Mucosa of stomach (tissue), 1 donor: Measurements from ENCODE around the gene MMP8.

Experiments used
- H3K27me3 ChIP-seq: one replicate; pipeline ENCODE4 v1.7.0; 2013; ENCODE audit warnings: mild to moderate bottlenecking, low read length; ENCODE audit not compliant: control insufficient read depth, insufficient read depth
- H3K36me3 ChIP-seq: one replicate; pipeline ENCODE4 v1.7.0; 2013; ENCODE audit warnings: low read length; ENCODE audit not compliant: control insufficient read depth, insufficient read depth
- H3K4me1 ChIP-seq: one replicate; pipeline ENCODE4 v1.7.0; 2013; ENCODE audit warnings: mild to moderate bottlenecking, low read length; ENCODE audit not compliant: control insufficient read depth, insufficient read depth
- H3K4me3 ChIP-seq: one replicate; pipeline ENCODE4 v1.7.0; 2013; ENCODE audit warnings: low read length
- H3K9ac ChIP-seq: one replicate; pipeline ENCODE4 v1.7.0; 2013; ENCODE audit warnings: mild to moderate bottlenecking, low read length, moderate library complexity
- H3K9me3 ChIP-seq: one replicate; pipeline ENCODE4 v1.7.0; 2013; ENCODE audit warnings: mild to moderate bottlenecking, low read length, moderate library complexity; ENCODE audit not compliant: control insufficient read depth
- donor health status: Pancreatic carcinoma.

Gene MMP8

GRCh38 chr11:102712137-102712536, 12.6 kb downstream of the MMP8 start:
- Histone ChIP-seq H3K9ac (no peak overlapping the region), H3K4me1 (no peaks in the 10 kb centered on the region), H3K27me3 (no peaks in the 10 kb centered on the region), H3K36me3 (no peaks in the 10 kb centered on the region), H3K9me3 (no peaks in the 10 kb centered on the region), H3K4me3 (no peak overlapping the region)

GRCh38 chr11:102709201-102709945, 15.4 kb downstream of the MMP8 start:
- Histone ChIP-seq H3K9ac (no peak overlapping the region), H3K27me3 (no peaks in the 10 kb centered on the region), H3K36me3 (no peaks in the 10 kb centered on the region), H3K4me1 (no peaks in the 10 kb centered on the region), H3K9me3 (no peaks in the 10 kb centered on the region), H3K4me3 (no peak overlapping the region)

GRCh38 chr11:102708654-102709053, 16.1 kb downstream of the MMP8 start:
- Histone ChIP-seq H3K9ac (no peak overlapping the region), H3K4me3 (no peak overlapping the region), H3K36me3 (no peaks in the 10 kb centered on the region), H3K4me1 (no peaks in the 10 kb centered on the region), H3K9me3 (no peaks in the 10 kb centered on the region), H3K27me3 (no peaks in the 10 kb centered on the region)

- H3K9me3 ChIP-seq = no peaks in the 10 kb centered on the region
- no peaks in the 10 kb centered on the region for H3K36me3 ChIP-seq
- H3K4me3 ChIP-seq = no peak within 1 kb of the TSS
- no peaks in the 10 kb centered on the region for H3K27me3 ChIP-seq
- H3K9ac ChIP-seq = no peak within 1 kb of the TSS
- no peaks in the 10 kb centered on the region for H3K4me1 ChIP-seq
Measured at GRCh38 chr11:102705626-102706025, 19.1 kb downstream of the MMP8 start, which contains the start of gene MMP27. Gene MMP27, minus strand, starts transcription at chr11:102705769. Its CDS starts 55 bp downstream, at chr11:102705714.

- Histone ChIP-seq H3K36me3 (no peaks in the 10 kb centered on the region), H3K9ac (no peak overlapping the region), H3K4me1 (no peaks in the 10 kb centered on the region), H3K4me3 (no peak overlapping the region), H3K27me3 (no peaks in the 10 kb centered on the region), H3K9me3 (no peaks in the 10 kb centered on the region)
Measured at GRCh38 chr11:102704841-102705240, 19.9 kb downstream of the MMP8 start.

GRCh38 chr11:102703826-102704493, 20.8 kb downstream of the MMP8 start:
- H3K9me3 ChIP-seq = no peaks in the 10 kb centered on the region
- no peaks in the 10 kb centered on the region for H3K27me3 ChIP-seq
- H3K36me3 ChIP-seq = no peaks in the 10 kb centered on the region
- H3K4me1 ChIP-seq = no peaks in the 10 kb centered on the region
- no peak overlapping the region for H3K4me3 ChIP-seq
- no peak overlapping the region for H3K9ac ChIP-seq

- no peak overlapping the region for H3K9ac ChIP-seq
- H3K9me3 ChIP-seq = no peaks in the 10 kb centered on the region
- no peaks in the 10 kb centered on the region for H3K4me1 ChIP-seq
- H3K36me3 ChIP-seq = no peaks in the 10 kb centered on the region
- no peak overlapping the region for H3K4me3 ChIP-seq
- H3K27me3 ChIP-seq = no peaks in the 10 kb centered on the region
Measured at GRCh38 chr11:102695201-102695600, 29.6 kb downstream of the MMP8 start.

GRCh38 chr11:102685754-102686153, 39.0 kb downstream of the MMP8 start:
- Histone ChIP-seq H3K36me3 (no peaks in the 10 kb centered on the region), H3K27me3 (no peaks in the 10 kb centered on the region), H3K4me3 (no peak overlapping the region), H3K9ac (no peak overlapping the region), H3K9me3 (no peaks in the 10 kb centered on the region), H3K4me1 (peaks cover 17% of the 10 kb centered on the region)

- Histone ChIP-seq H3K36me3 (no peaks in the 10 kb centered on the region), H3K9me3 (no peaks in the 10 kb centered on the region), H3K4me3 (no peak overlapping the region), H3K4me1 (peaks cover 17% of the 10 kb centered on the region), H3K9ac (no peak overlapping the region), H3K27me3 (no peaks in the 10 kb centered on the region)
Measured at GRCh38 chr11:102685338-102685737, 39.4 kb downstream of the MMP8 start.

- H3K36me3 ChIP-seq = no peaks in the 10 kb centered on the region
- peaks cover 17% of the 10 kb centered on the region for H3K4me1 ChIP-seq
- no peaks in the 10 kb centered on the region for H3K9me3 ChIP-seq
- H3K9ac ChIP-seq = no peak overlapping the region
- H3K27me3 ChIP-seq = no peaks in the 10 kb centered on the region
- no peak overlapping the region for H3K4me3 ChIP-seq
Measured at GRCh38 chr11:102683277-102683676, 41.5 kb downstream of the MMP8 start.

GRCh38 chr11:102680945-102681344, 43.8 kb downstream of the MMP8 start:
- Histone ChIP-seq H3K4me3 (no peak overlapping the region), H3K9me3 (no peaks in the 10 kb centered on the region), H3K4me1 (peaks cover 7% of the 10 kb centered on the region), H3K36me3 (no peaks in the 10 kb centered on the region), H3K27me3 (no peaks in the 10 kb centered on the region), H3K9ac (no peak overlapping the region)

GRCh38 chr11:102678022-102678421, 46.7 kb downstream of the MMP8 start:
- H3K36me3 ChIP-seq = no peaks in the 10 kb centered on the region
- peaks cover 4% of the 10 kb centered on the region for H3K4me1 ChIP-seq
- no peaks in the 10 kb centered on the region for H3K27me3 ChIP-seq
- H3K4me3 ChIP-seq = no peak overlapping the region
- H3K9me3 ChIP-seq = no peaks in the 10 kb centered on the region
- no peak overlapping the region for H3K9ac ChIP-seq
